HCT116 (cell line): ENCODE data around the gene OR52L1. TPM values are rescaled to one million over a fixed set of nuclear protein-coding genes. Genes with fewer than 3 reads are reported as not detected.

Source experiments
- ATAC-seq: fragments of 200-7000 bp; cut with Tn5 transposase; 2 replicates; pipeline ENCODE4 v1.9.1; 2020; ENCODE audit warnings: mild to moderate bottlenecking, moderate library complexity
- BruUV-seq: library from RNA; stranded (reverse); fragments of 400-500 nt; replicated peaks from 2 replicates; lab custom pipeline; 2021; lab: Mats Ljungman, UMichigan
- CTCF ChIA-PET: fragments of 300-600 bp; sonication (Branson Sonifier 250); formaldehyde crosslinking; loops from one replicate; lab custom pipeline; 2021; ENCODE audit warnings: antibody characterized with exemption; lab: Charles Lee
- POLR2A ChIA-PET: fragments of 300-600, 350-600 bp; sonication (Branson Sonifier 250); formaldehyde crosslinking; loops from one replicate; lab custom pipeline; 2021; ENCODE audit warnings: antibody characterized with exemption; lab: Charles Lee
- RAD21 ChIA-PET, 2 experiments: fragments of 300-600 bp; sonication (Branson Sonifier 250); formaldehyde crosslinking; loops; one replicate each; lab custom pipeline; 2023; ENCODE audit warnings: low total read pairs in 2 of 2; ENCODE audit not compliant: uncharacterized antibody in 2 of 2, unreplicated experiment in 2 of 2, low non-redundant PET in 1 of 2; lab: Charles Lee
- DNase-seq: peaks from one replicate; pipeline ENCODE4 v3.0.0-alpha.2; 2010; ENCODE audit warnings: low read depth, low spot score
- H2AFZ ChIP-seq: fragments of 200-600 bp; shearing (Covaris generic), sonication (generic); 2 replicates; pipeline ENCODE4 v1.6.1; 2017; ENCODE audit warnings: low read depth, mixed run types, mixed read lengths, antibody characterized with exemption, low read length; ENCODE audit not compliant: poor library complexity, severe bottlenecking
- H3K27ac ChIP-seq: 2 replicates; pipeline ENCODE4 v1.5.1; 2012; ENCODE audit warnings: low read depth, low read length
- H3K27me3 ChIP-seq: fragments of 200-600 bp; sonication (generic); 2 replicates; pipeline ENCODE4 v1.6.1; 2016; ENCODE audit warnings: mixed run types, low read length, mixed read lengths; ENCODE audit not compliant: insufficient read depth
- H3K36me3 ChIP-seq, 2 experiments: fragments of 200-500 bp in 1 of 2; fragments of 200-600 bp in 1 of 2; sonication (Bioruptor generic) in 1 of 2; sonication (generic) in 1 of 2; 2 replicates each; pipeline versions ENCODE4 v1.5.1 to v1.6.1; 2014 to 2016; ENCODE audit warnings: low read length in 2 of 2, inconsistent platforms in 1 of 2, mixed read lengths in 1 of 2, mixed run types in 1 of 2; ENCODE audit not compliant: insufficient read depth in 2 of 2, control insufficient read depth in 1 of 2
- H3K4me1 ChIP-seq, 2 experiments: fragments of 200-600 bp in 1 of 2; sonication (generic) in 1 of 2; 2 replicates each; pipeline versions ENCODE4 v1.5.1 to v1.6.1; 2012 to 2017; ENCODE audit warnings: low read length in 2 of 2, inconsistent platforms in 1 of 2, mild to moderate bottlenecking in 1 of 2, mixed read lengths in 1 of 2, mixed run types in 1 of 2, moderate library complexity in 1 of 2; ENCODE audit not compliant: insufficient read depth in 2 of 2, control insufficient read depth in 1 of 2
- H3K4me2 ChIP-seq: fragments of 200-600 bp; sonication (generic); 2 replicates; pipeline ENCODE4 v1.6.1; 2017; ENCODE audit warnings: mixed run types, low read length, mixed read lengths
- H3K4me3 ChIP-seq, 2 experiments: fragments of 200-600 bp in 1 of 2; sonication (generic) in 1 of 2; replicated peaks in 1 of 2; 2 replicates each; pipeline ENCODE4 v1.5.1; 2011 to 2016; ENCODE audit warnings: low read length in 2 of 2, control low read depth in 1 of 2, low read depth in 1 of 2, mild to moderate bottlenecking in 1 of 2, mixed read lengths in 1 of 2, mixed run types in 1 of 2
- H3K79me2 ChIP-seq: fragments of 200-600 bp; sonication (generic); 2 replicates; pipeline ENCODE4 v1.6.1; 2017; ENCODE audit warnings: mild to moderate bottlenecking, mixed run types, low read length, moderate library complexity, mixed read lengths; ENCODE audit not compliant: insufficient read depth
- H3K9ac ChIP-seq: fragments of 200-600 bp; sonication (generic); 2 replicates; pipeline ENCODE4 v1.6.1; 2016; ENCODE audit warnings: low read length, mixed read lengths
- H3K9me2 ChIP-seq: fragments of 200-600 bp; sonication (generic), shearing (Covaris generic); 2 replicates; pipeline ENCODE4 v1.6.1; 2017; ENCODE audit warnings: mixed run types, mild to moderate bottlenecking, moderate library complexity; ENCODE audit not compliant: insufficient read depth
- H3K9me3 ChIP-seq, 2 experiments: fragments of 200-500 bp in 1 of 2; fragments of 200-600 bp in 1 of 2; sonication (Bioruptor generic) in 1 of 2; sonication (generic) in 1 of 2; 2 replicates each; pipeline ENCODE4 v1.6.1; 2014 to 2017; ENCODE audit warnings: low read length in 2 of 2, mixed read lengths in 2 of 2, inconsistent platforms in 1 of 2, low read depth in 1 of 2, mild to moderate bottlenecking in 1 of 2, mixed run types in 1 of 2, moderate library complexity in 1 of 2; ENCODE audit not compliant: control insufficient read depth in 1 of 2, insufficient read depth in 1 of 2
- H4K20me1 ChIP-seq: fragments of 200-600 bp; sonication (generic), shearing (Covaris generic); 2 replicates; pipeline ENCODE4 v1.6.1; 2017; ENCODE audit warnings: mixed run types, mild to moderate bottlenecking, moderate library complexity; ENCODE audit not compliant: insufficient read depth
- ATF3 ChIP-seq: IDR thresholded peaks from 2 replicates; pipeline ENCODE4 v1.6.1; 2012
- CEBPB ChIP-seq: IDR thresholded peaks from 2 replicates; pipeline ENCODE4 v1.6.1; 2012; ENCODE audit warnings: low read depth
- EGR1 ChIP-seq: IDR thresholded peaks from 2 replicates; pipeline ENCODE4 v1.6.1; 2012; ENCODE audit warnings: low read depth
- EZH2 ChIP-seq: fragments of 200-600 bp; sonication (generic); IDR thresholded peaks from 2 replicates; pipeline ENCODE4 v1.6.1; 2017; ENCODE audit warnings: antibody characterized with exemption, mixed run types
- FOSL1 ChIP-seq: IDR thresholded peaks from 2 replicates; pipeline ENCODE4 v1.6.1; 2012; ENCODE audit warnings: low read depth
- JUND ChIP-seq: IDR thresholded peaks from 2 replicates; pipeline ENCODE4 v1.6.1; 2012
- REST ChIP-seq: IDR thresholded peaks from 2 replicates; pipeline ENCODE4 v1.6.1; 2012; ENCODE audit warnings: low read depth
- SIN3A ChIP-seq: IDR thresholded peaks from 2 replicates; pipeline ENCODE4 v1.6.1; 2012; ENCODE audit warnings: low read depth
- SP1 ChIP-seq: IDR thresholded peaks from 2 replicates; pipeline ENCODE4 v1.6.1; 2012; ENCODE audit warnings: low read depth
- SRF ChIP-seq: IDR thresholded peaks from 2 replicates; pipeline ENCODE4 v1.6.1; 2012; ENCODE audit warnings: low read depth
- ZBTB33 ChIP-seq: IDR thresholded peaks from 2 replicates; pipeline ENCODE4 v1.6.1; 2011; ENCODE audit warnings: mild to moderate bottlenecking, low read length, moderate library complexity; ENCODE audit not compliant: insufficient replicate concordance; ENCODE audit errors: extremely low read depth
- intact Hi-C: fragments of 100-400 bp; cut with micrococcal nuclease; formaldehyde crosslinking; loops from 2 replicates; pipeline ENCODE4 v1.10.0; 2022
- total RNA-seq: library from RNA; stranded (reverse); gene quantifications from one replicate; pipeline ENCODE4 v1.2.1, GENCODE V29; 2021; ENCODE audit not compliant: unreplicated experiment

Gene OR52L1
- total RNA-seq, 1 experiment from 2014 or later: not detected

- Histone ChIP-seq H3K4me1 (no peaks in the 10 kb centered on the region), H2AFZ (no peak overlapping the region), H4K20me1 (no peaks in the 10 kb centered on the region), H3K9me3 (0 out of 4 replicates have a peak, but pooled peaks cover 0 to 5% of the 10 kb centered on the region in 2 experiments), H3K4me3 (no peak overlapping the region), H3K9ac (no peak overlapping the region), H3K36me3 (no peaks in the 10 kb centered on the region), H3K27ac (no peak overlapping the region), H3K4me2 (no peak overlapping the region), H3K79me2 (no peaks in the 10 kb centered on the region), H3K27me3 (peaks cover 51% of the 10 kb centered on the region), H3K9me2 (no peaks in the 10 kb centered on the region)
- ChIA-PET CTCF (no interaction called here), POLR2A (no interaction called here), RAD21 (no interaction called here)
- DNase-seq (no peak), ATAC-seq (no peak)
- TF ChIP-seq EGR1 (no peak), EZH2 (no peak), SRF (no peak), REST (no peak), SP1 (no peak), ZBTB33 (no peak), JUND (no peak), ATF3 (no peak), CEBPB (no peak), FOSL1 (no peak), SIN3A (no peak)
- BruUV-seq: no TSS peak
- intact Hi-C loops: no loop called here
Observed at GRCh38 chr11:6013042-6013441, 26.3 kb upstream of the OR52L1 start.
